ENCODE data around the gene TP53AIP1. TPM values are rescaled to one million over a fixed set of nuclear protein-coding genes. Genes with fewer than 3 reads are reported as not detected.

TP53AIP1 gene
- total RNA-seq, 1 donor from 2014 or later = not detected

DNA sequence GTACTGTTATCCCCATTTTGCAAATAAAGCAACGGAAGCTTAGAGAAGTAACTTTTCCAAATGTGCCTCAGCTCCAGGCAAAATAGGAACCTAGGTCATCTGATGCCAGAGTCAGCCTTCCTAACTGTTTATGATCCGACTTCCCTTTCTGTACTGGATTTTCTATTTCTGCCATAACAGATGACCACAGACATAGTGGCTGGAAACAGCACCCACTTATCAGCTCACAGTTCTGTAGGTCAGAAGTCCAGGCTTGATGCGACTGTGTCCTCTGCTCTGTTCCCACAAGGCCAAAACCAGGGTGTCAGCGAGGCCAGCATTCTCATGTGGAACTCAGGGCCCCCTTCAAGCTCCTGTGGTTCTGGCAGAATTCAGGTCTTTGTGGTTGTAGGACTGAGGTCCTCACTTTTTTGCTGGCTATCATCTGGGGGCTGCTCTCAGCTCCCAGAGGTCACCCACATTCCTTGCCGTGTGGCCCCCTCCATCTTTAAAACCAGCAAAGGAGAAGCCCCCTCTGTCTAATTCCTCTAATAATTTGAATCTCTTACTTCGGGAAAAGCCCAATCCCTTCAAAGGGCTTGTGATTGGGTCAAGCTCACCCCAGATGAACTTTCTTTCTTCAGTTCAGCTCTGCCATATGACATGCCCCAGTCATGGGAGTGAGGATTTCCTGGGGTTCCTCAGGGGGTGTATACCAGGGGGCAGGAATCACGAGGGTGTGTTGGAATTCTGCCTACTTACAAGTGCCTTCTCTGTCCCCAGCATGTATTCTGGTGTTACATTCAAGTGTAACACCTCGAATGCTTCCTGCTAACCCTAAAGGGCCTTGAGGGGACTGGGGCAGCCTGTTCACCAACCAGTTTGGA is 36.3 kb downstream of the TP53AIP1 start:
- no peak for DNase-seq (ENCODE audit: low spot score)

DNA sequence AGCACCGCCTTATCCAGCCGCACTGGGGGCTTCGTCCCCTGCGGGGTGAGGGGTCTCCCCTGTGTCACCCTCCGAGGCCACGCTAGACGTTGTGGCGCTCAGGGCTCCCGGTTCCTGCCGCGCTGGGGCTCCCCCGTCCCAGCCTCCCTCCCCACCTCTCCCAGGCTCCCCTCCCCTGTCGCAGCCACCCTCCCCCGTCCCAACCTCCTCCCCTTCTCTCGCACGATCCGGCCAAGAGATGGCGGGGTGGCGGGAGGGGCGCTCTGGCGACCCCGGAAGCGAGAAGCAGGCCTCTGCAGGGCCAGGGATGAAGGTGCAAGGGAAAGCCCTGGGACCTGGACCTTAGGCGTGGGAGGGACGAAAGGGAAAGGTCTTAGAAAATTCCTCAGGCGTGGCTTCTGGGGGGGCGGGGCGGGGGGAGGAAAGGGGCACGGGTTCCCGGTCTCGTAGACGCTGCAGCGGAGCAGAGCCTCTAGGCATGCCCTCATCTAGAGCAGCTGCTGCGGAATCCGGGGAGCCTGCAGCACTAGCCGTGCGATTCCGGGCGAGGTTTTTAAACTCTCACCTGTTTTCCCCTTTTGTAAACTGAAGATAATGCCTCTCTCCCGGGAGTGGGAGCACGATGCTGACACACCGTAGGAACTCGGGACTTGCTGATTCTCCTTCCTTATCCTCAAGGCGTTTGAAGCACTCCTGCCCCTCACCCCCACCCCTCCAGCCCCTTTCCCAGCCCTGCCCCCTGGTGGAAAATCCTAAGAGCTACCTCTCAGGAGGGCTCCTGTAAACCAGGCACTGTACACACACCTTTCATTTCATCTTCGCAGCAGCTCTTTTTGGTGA is 37.1 kb downstream of the TP53AIP1 start:
- no peak for DNase-seq (ENCODE audit: low spot score)

DNA sequence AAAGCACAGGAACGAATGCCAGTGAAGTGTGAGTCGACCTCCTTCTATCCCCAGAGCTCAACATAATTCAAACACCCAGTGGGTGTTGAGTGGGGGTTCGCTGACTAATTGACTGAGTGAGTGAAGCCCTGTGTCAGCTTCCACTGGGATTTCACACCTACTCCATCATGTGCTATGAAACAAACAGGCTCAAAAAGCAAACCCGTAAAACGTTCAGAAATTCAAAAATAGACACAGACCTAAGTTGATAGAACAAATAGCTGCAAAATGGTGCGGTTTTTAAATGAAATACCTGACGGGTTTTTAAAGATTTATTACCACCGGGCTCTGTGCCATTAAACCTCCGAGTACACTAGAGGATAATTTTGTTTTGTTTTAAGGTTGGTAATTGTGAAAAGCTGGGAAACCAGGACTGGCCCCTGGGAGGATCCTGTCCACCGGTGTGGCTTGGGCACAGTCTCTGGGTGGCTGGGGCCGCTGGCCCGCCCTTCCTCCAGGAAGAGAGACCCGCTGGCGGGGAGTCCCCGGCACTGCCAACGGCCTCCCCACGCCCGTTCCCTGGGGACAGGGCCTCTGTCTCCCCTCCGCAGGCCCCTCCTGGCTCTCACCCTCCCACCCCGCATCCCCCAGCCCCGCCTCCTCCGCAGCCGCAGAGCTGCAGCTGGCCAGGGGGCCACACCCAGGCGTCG is 37.9 kb downstream of the TP53AIP1 start:
- DNase-seq (ENCODE audit: low spot score) = no peak

DNA sequence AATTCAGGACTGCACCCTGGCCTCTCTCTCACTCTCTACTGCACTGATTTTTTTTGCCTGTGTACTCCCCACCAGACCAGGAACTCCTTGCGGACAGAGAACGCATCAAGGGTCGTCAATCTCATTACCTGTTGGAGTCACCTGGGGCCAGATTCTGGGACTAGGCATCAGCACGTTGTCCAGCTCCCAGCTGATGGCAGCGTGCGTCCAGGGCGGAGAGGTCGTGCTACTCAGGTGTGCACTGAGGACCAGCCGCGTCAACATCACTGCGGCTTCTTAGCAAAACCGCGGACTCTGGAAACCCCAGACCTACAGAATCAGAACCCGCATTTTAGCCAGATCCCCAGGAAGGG is 38.4 kb downstream of the TP53AIP1 start:
- DNase-seq (ENCODE audit: low spot score) = no peak

GRCh38 chr11:128903248-128904061 is 39.2 kb downstream of the TP53AIP1 start:
- DNase-seq (ENCODE audit: low spot score) = no peak

DNA sequence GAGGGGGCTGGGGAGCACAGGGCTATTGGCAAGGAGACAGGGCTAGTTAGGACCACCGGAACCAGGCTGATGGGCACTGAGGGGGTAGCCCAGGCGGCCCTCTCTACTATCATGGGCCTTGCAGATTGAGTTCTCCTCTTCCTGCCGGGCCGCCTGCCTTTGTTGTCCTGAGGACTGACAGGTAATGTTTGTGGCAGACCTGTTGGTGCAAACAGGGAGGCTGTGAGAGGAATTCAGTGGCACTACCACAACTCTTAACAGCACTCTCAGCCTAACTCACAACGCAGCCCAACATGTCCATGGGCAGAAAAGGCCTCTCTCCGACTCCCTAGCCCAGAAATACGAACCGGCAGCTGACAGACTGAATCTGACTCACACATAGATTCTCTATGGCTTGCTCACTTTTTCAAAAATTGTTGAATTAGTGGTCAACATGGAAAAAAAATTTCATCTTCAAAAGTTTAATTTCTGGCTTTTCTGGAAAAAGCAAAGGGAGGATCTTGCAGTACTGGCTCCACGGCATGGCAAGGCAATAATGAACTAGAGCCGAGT is 40.1 kb downstream of the TP53AIP1 start:
- no peak for DNase-seq (ENCODE audit: low spot score)

DNA sequence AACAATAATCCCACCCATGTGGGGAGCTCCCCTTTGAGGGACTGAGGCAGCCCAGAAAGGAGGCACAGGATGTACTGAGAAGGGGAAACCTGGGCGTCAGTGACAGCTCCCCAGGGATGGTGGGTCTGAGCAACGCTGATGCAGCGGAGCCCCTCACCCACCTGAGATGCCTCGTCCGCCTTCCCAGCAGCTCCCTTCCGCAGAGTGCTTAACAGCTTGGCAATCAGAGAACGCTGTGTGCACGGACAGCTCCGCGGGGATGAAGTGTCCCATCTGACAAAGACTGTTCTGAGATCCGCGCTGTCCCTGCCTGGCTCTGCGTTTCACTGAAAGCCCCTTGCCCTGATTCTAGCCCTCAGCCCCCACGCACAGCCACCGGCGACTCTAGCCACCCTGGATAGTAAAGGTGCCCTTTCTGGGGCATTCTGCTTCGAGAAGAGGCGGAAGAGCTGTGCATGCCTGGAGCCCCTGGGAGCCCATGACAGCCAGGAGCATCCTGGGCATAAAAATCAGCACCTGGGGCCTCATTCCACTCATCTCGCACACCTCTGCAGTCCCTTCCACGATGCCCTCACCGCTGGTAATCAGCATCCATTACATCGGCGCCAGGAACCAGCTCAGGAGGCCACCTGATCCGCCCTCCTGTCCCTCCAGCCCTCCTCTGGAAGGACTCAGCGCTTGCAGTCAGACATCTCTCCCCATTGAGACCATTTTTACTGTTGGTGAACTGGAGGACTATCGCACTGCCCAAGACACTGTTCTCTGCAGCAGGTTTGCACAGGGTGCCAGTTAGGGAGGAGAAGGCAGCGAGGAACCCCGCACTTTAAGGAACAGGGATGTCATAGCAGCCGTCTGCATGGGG is 40.8 kb downstream of the TP53AIP1 start:
- no peak for DNase-seq (ENCODE audit: low spot score)

GRCh38 chr11:128900468-128900867 is 42.2 kb downstream of the TP53AIP1 start:
- no peak for DNase-seq (ENCODE audit: low spot score)

- DNase-seq (ENCODE audit: low spot score) = no peak
Measured at GRCh38 chr11:128898580-128899344, 43.9 kb downstream of the TP53AIP1 start.

- no peak for DNase-seq (ENCODE audit: low spot score)
Measured at GRCh38 chr11:128897826-128898225, 44.8 kb downstream of the TP53AIP1 start.

DNA sequence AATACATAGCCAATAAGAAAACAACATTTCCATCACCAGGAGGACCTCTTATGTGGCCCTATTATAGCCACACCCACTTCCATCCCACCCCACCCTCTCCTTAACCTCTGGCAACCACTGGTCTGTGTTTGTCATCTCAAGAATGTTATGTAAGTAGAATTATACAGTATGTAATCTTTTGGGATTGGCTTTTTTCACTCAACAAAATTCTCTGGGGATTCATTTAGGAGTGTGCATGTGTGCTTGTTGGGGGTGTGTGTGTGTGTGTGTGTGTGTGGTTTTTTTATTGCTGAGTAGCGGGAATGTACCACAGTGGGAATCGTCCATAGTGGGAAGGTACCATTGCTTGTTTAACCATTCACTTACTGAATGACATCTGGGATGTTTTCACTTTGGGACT is 46.3 kb downstream of the TP53AIP1 start:
- no peak for DNase-seq (ENCODE audit: low spot score)

DNA sequence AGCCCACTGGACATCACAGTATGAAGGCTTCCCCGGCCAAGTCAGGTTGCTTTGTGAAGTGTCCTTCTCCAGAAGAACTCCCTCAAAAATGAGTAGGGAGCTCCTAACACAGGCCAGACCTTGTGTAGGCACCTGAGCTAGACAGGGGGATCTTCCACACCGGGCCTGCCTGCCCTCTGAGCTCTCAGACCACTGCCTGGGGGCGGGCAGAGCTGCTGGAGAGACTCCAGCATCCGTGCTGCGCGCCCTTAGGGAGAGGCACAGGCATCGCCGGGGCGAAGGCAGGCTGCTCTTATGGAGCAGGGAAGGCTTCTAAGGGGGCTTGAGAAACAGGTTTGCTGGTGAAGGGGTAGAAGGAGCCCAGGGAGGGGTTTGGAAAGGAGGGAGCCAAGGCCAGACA is 47.1 kb downstream of the TP53AIP1 start:
- DNase-seq (ENCODE audit: low spot score) = no peak

GRCh38 chr11:128894685-128895084 is 48.0 kb downstream of the TP53AIP1 start:
- DNase-seq (ENCODE audit: low spot score) = peak; percentile 54

- DNase-seq (ENCODE audit: low spot score) = no peak
Measured at GRCh38 chr11:128894286-128894681, 48.4 kb downstream of the TP53AIP1 start.

DNA sequence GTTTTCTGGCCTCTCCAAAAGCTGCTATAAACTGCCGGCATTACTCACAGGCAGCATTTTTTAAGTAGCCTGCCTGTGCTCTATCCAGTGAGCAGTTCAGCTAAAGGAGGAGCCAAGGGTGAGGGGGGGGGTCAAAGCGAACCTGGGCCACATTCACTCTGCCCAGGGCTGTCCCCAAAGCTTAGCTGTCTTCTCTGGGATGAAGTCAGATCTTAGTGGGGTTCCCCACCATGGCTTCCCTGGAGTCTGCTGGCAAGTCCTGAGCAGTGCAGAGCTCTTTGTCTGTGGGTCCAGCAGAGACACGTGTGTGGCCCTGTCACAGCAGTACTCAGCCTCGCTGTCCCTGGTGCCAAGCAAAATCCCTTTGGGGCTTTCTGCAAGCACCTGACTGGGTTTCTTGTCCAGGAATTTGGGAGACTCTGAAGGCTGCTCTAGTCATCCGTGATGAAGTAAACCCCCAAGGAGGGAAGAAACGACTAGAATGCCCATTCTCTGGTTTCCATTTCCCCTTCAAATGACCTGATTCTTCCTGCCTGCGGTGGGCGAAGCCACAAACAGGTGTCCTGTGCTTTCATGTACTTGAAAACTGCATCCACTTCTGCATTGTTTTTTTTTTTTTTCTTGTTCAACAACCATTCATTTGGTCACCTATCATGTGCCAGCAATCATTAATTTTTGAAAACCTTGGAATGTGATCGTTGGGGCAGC is 48.9 kb downstream of the TP53AIP1 start:
- DNase-seq (ENCODE audit: low spot score) = no peak

DNA sequence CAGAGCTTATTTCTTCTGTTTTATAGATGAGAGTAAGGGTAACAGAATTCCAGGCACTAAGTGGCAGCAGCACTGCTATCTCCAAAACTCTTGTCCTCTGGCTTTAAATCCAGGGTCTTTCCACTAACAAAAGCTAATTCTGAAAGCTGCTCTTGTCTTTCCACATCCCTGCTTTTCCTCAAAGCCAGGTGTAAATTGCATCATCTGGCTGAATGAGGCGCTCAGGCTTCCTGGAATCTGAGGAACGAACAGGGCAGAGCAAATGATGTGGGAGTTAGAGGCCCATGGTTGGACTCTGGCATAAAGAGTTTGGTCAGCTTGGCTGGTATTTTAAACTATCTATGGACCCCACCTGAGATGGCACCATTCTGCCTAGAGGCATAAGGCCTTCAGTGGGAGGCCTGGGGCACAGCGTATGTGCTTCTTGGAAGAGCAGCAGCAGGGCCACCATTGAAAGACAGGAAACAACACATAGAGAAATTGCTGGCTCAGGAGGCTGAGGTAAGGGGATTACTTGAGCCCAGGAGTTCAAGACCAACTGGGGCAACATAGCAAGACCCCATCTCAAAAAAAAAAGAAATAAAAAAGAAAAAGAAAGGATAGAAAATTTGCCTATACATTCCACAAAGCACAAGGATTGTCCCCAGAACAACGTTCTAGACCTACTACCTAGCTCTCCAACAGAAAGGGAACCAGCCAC is 49.7 kb downstream of the TP53AIP1 start:
- no peak for DNase-seq (ENCODE audit: low spot score)

- no peak for DNase-seq (ENCODE audit: low spot score)
Measured at GRCh38 chr11:128891913-128892398, 50.7 kb downstream of the TP53AIP1 start.
